NCI-H69 (cell line): ENCODE measurements around the gene C11orf42.
A peak's percentile ranks its signal among the peaks of the same experiment; 100 is the strongest.
"Not testable (repeated sequence)": the region's sequence is repeated elsewhere in the genome, so short reads cannot be mapped to it uniquely, and the experiment has no call there.

Source experiments
- DNase-seq: peaks from one replicate; lab custom pipeline; 2025; lab: John Stamatoyannopoulos, UW

Gene C11orf42

GRCh38 chr11:6223854-6224253 lies 18.5 kb downstream of the C11orf42 start:
- DNase-seq: no peak

GRCh38 chr11:6224421-6224820 lies 19.1 kb downstream of the C11orf42 start:
- no peak for DNase-seq

GRCh38 chr11:6225024-6225423 lies 19.7 kb downstream of the C11orf42 start:
- DNase-seq: no peak

- no peak for DNase-seq
These were observed 20.5 kb downstream of the C11orf42 start for GRCh38 chr11:6225896-6226295.

GRCh38 chr11:6228520-6228919 lies 23.2 kb downstream of the C11orf42 start:
- DNase-seq: no peak

GRCh38 chr11:6229911-6230310 lies 24.6 kb downstream of the C11orf42 start:
- no peak for DNase-seq

- DNase-seq: peak; percentile 20
These were observed 27.5 kb downstream of the C11orf42 start for GRCh38 chr11:6232899-6233298.

GRCh38 chr11:6233984-6234386 lies 28.6 kb downstream of the C11orf42 start:
- peak; percentile 71 for DNase-seq

GRCh38 chr11:6234387-6235107 lies 29.2 kb downstream of the C11orf42 start, which contains the start of gene FHIP1B:
Gene FHIP1B (minus strand): TSS chr11:6234636. CDS start chr11:6224516, 10,120 bp downstream.
- DNase-seq: peak; percentile 100

GRCh38 chr11:6237266-6237665 lies 31.9 kb downstream of the C11orf42 start:
- DNase-seq: no peak

GRCh38 chr11:6237761-6238302 lies 32.5 kb downstream of the C11orf42 start:
- peak; percentile 74 for DNase-seq

- DNase-seq: peak; percentile 76
These were observed 33.5 kb downstream of the C11orf42 start, which contains the start of gene CNGA4 for GRCh38 chr11:6238902-6239301. Gene CNGA4 (plus strand): TSS chr11:6239089. CDS start chr11:6239207, 118 bp downstream.

GRCh38 chr11:6240139-6240538 lies 34.8 kb downstream of the C11orf42 start:
- no peak for DNase-seq

- DNase-seq: no peak
These were observed 35.4 kb downstream of the C11orf42 start for GRCh38 chr11:6240781-6241180.

GRCh38 chr11:6241316-6241715 lies 36.0 kb downstream of the C11orf42 start:
- no peak for DNase-seq

- no peak for DNase-seq
These were observed 40.2 kb downstream of the C11orf42 start for GRCh38 chr11:6245536-6245935.

- DNase-seq: no peak
These were observed 42.9 kb downstream of the C11orf42 start for GRCh38 chr11:6248248-6248647.

- not testable (repeated sequence) for DNase-seq
These were observed 43.5 kb downstream of the C11orf42 start for GRCh38 chr11:6248897-6249296.

GRCh38 chr11:6249770-6250555 lies 44.6 kb downstream of the C11orf42 start:
- peak; percentile 36 for DNase-seq

- DNase-seq: peak; percentile 62
These were observed 45.9 kb downstream of the C11orf42 start for GRCh38 chr11:6251120-6251733.

GRCh38 chr11:6251990-6252473 lies 46.7 kb downstream of the C11orf42 start:
- DNase-seq: no peak

- DNase-seq: no peak
These were observed 47.8 kb downstream of the C11orf42 start for GRCh38 chr11:6253197-6253596.
